A172 (cell line): ENCODE measurements around the gene WDR17. TPM values are rescaled to one million over a fixed set of nuclear protein-coding genes. Genes with fewer than 3 reads are reported as not detected.

Experiments
- DNase-seq: peaks from one replicate; pipeline ENCODE4 v3.0.0-alpha.2; 2015; ENCODE audit warnings: low spot score
- total RNA-seq: library from RNA; depleted of rRNA; stranded (reverse); fragments of >200 nt; shearing (Covaris generic); gene quantifications from 2 replicates; pipeline ENCODE4 v1.2.3, GENCODE V29; 2014

Gene WDR17
- total RNA-seq, 1 experiment from 2014 or later: 2.5 TPM

- no peak for DNase-seq
These were observed 24.5 kb downstream of the WDR17 start for GRCh38 chr4:176090115-176090514.

- no peak for DNase-seq
These were observed 33.7 kb downstream of the WDR17 start for GRCh38 chr4:176099314-176099713.

DNA sequence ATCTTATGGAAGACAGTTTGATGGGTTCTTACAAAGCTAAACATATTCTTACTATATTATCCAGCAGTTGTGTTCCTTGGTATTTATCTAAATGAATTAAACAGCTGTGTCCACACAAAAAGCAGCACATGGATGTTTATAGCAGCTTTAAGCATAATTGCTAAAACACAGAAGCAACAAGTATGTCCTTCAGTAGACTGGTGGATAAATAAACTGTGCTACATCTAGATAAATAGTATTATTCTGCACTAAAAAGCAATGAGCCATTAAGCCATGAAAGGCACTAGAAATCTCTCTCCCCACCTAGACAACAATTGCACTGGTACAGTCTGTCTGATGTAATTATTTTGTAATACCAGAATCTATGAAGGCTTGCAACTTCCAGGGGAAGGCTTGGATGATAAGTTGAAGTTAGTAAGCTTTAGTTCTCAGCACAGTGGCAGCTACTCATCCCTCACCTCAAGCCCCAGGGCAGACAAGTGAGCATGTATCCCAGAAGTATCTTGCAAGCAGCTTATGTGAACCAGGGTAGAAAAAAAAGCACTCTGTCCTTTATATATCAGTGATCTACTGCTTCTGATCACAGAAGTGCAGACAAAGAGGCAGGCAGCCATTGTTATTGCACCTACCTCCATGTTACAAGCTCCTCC, 36.9 kb downstream of the WDR17 start:
- no peak for DNase-seq

DNA sequence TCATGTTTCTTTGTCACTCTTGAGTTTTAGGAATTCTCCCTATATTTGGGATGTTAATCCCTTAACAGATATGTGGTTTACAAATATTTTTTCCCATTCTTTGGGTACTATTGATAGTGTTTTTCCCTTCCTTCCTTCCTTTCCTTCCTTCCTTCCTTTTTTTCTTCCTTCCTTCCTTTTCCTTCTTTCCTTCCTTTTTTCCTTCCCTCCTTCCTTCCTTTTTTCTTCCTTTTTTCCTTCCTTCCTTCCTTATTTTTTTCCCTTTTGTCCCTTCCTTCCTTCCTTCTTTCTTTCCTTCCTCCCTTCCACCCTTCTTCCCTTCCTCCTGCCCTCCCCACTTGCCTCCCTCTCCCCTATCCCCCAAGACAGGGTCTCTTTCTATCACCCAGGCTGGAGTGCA, 42.1 kb downstream of the WDR17 start:
- no peak for DNase-seq

DNA sequence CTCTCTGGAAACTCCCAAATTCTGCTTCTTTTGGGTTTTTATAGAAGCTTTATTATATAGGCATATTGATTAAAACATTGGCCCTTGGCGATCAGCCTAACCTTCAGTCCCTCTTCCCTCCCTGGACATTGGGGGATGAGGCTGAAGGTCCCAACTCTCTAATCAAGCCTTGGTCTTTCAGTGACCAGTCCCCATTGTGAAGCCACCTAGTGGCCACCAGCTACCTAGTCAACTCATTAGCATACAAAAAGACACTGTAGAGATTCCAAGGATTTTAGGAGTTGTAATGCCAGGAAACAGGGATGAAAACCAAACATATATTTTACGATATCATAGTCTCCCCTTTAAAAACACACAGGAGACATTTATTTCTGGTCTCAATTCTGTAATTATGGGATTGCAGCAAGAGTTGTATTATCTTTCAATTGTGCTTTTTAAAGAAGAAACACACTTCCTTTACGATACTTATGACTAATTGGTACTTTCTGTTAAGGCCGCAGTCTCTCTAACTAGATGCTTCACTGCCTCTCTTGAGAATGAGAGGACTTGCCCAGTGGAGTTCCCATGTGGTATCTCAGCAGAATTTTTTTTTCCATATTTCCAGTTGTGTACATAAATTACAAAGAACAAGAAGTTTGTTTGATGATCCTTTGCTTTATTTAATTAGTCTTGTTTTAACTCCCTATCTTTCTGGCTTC, 58.2 kb downstream of the WDR17 start:
- peak; percentile 28 for DNase-seq

DNA sequence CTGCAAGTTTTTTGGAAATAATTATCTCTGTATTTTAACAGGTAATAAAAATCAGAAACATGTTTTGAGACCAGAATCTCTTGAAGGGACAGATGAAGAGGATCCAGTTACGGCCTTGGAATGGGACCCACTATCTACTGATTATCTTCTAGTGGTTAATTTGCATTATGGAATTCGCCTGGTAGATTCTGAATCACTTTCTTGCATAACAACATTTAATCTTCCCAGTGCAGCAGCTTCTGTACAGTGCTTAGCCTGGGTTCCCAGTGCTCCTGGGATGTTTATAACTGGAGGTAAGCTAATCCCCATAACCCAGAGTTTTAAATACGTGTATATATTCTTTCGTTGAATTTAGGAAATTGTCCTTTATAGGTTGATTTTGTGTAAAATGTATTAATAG, 59.4 kb downstream of the WDR17 start:
- DNase-seq: no peak

- no peak for DNase-seq
These were observed 69.0 kb downstream of the WDR17 start for GRCh38 chr4:176134670-176135069.

DNA sequence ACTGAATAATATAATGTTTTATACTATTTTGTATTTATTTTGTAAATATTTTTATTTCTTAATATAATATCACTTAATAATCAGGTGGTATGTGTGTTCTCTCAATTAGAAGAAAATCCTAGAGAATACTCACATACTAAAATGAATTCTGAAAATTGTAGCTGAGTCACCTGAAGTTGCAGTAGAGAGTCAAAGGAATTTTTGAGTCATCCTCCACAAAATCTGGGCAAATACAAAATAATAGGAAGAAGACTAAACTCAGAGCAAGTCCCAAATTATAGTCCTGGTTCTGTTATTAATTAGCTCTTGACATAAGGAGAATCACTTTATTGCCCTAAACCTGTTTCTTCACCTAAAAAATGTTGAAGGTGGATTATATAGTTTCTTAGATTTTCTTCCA, 72.0 kb downstream of the WDR17 start:
- no peak for DNase-seq

GRCh38 chr4:176139518-176139917, 73.9 kb downstream of the WDR17 start:
- no peak for DNase-seq

GRCh38 chr4:176142253-176142652, 76.6 kb downstream of the WDR17 start:
- DNase-seq: no peak

DNA sequence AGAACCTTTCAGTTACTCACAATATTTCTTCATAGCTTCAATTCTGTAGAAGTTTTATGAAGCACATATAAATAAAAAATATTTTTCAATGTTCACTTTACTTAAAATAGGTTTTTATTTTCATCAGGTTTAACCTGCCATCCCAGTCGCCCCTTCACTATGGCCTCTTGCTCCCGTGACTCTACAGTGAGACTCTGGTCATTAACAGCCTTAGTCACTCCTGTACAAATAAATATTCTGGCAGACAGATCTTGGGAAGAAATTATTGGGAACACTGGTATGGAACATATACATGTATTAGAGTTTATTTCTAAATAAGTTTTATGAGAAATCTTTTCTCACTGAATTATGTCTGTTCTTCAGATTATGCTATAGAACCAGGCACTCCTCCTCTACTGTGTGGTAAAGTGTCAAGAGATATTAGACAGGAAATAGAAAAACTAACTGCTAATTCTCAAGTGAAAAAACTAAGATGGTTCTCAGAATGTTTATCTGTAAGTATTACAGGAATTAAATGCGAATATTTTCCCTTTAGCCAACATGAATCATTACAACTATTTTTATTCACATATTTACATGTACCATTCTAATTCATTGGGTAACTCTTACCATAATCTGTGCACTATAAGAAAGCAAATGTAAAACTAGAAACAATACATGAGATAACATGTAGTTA, 84.2 kb downstream of the WDR17 start:
- DNase-seq: no peak

GRCh38 chr4:176150356-176150682, 84.7 kb downstream of the WDR17 start:
- peak; percentile 30 for DNase-seq

DNA sequence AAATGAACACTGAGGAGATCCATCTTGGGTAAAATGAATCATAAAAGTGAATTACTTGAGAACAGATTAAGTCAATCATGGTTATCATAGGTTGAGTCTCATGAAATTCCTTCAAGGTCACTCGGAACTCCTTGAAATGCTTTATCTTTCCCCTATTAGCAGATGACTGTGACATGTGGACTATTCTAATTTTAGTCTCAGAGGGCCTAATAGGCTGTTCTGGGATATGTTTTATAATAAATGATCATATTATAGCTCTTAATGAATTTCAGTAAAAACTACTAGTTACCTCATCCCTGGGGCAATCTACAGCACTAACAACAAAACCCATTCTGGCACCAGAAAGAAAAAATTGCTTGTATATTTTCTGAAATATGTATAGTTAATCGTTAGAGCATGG, 85.1 kb downstream of the WDR17 start:
- DNase-seq: no peak

DNA sequence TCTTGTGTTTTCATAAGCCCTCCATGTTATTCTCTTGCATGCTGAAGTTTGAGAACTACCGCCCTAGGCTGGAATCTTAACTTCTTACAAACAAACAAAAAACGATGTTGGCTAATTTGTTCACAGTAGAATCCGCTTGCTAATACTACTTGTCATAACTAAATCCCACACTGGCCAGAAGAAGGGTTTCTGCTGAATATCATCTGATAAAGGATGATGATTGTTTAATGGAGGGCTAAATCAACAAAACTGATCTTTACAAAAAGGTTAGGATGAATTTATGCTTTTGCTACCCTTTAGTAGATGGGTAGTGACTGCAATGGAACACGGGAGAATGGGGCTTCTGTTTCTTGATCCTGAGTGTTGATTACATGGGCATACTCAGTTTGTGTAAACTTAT, 87.5 kb downstream of the WDR17 start:
- DNase-seq: no peak

- DNase-seq: peak; percentile 40
These were observed 91.0 kb downstream of the WDR17 start for GRCh38 chr4:176156656-176157055.

GRCh38 chr4:176163041-176163440, 97.4 kb downstream of the WDR17 start:
- DNase-seq: no peak

GRCh38 chr4:176185051-176185450, 119.4 kb downstream of the WDR17 start:
- DNase-seq: peak; percentile 8

- no peak for DNase-seq
These were observed 120.4 kb downstream of the WDR17 start for GRCh38 chr4:176186067-176186466.

DNA sequence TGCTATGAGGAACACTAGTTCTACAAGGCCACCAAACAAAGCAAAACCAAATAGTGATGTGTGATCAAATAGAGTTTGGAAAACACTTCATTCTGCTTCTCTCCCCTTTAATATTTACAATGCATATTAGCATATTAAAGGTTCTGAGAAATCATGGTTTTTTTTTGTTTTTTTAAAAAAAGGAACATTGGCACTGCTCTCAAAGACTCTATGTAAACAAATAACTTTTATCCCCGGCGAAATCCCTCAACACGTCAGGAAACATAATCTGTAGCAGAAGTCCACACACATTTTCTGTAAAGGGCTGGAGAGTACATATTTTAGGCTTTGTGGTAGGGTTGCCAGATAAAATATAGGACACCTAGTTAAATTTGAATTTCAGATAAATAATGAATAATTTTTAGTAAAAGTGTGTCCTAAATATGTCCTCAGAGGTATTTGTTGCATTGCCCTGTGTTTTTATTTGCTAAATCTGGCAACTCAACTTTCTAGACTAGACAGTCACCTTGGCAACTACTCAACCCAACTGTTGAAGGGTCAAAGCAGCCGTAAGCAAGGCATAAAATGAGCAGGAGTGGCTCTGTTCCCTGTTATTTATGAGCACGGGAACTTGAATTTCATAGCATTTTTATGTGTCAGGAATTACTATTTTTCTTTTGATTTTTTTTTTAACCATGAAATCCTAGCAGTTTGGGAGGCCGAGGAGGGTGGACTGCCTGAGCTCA, 121.2 kb downstream of the WDR17 start:
- DNase-seq: no peak

GRCh38 chr4:176187624-176188023, 122.0 kb downstream of the WDR17 start:
- no peak for DNase-seq

DNA sequence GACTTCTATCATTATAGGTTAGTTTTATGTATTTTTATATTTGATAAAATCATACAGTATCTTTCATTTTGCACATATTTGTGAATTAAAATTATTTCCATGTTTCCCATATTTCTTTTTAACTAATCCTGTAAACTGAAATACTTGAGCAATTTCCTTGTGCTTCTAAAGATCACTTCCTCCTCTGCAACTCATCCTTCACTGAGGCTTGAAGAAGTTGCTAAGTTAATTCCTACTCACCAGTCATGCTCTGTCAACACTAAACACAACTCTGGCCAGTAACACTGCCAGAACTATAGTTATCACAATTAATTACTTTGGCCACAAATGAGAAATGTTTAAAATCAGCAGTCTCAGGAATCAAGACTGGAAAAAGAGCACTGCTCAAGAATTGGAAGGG, 123.0 kb downstream of the WDR17 start:
- DNase-seq: no peak
